ENCODE measurements around the gene HMGXB4. TPM values are rescaled to one million over a fixed set of nuclear protein-coding genes. Genes with fewer than 3 reads are reported as not detected.

The HMGXB4 gene
- total RNA-seq, 1 donor from 2014 or later: 38.2 TPM

DNA sequence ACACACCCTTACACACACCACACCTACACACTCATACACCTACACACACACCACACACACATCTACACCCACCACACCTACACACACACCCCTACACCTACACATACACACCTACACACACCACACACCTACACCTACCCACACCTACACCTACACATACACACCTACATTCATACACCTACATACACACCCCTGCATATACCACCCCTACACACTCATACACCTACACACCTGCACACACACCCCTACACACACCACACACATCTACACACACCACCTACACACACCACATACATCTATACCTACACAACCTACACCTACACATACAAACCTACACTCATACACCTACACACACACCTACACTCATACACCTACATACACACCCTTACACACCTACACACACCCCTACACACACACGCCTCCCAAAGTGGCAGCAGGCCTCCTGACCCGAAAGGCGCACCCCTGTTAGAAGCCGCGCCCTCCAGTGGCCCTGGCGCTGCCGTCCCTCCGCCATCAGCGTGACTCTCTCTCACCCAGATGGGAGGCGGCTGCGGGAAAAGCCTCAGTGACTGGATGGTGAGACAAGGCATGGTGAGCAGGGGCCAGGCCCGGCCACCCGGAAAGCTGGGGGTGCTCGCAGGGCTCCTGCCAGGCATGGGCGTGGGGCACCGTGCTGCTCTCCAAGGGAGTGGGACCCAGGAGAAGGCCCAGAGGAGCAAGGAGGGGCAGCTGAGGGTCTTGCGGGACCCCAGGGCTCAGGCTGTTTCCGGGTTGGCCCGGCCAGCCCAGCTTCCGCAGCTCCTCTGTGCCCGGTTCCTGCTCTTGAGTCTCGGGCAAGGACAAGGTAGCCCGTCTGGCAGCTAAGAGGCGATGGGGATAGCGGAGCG is 86.6 kb downstream of the HMGXB4 start:
- H3K36me3 Mint-ChIP-seq: peaks cover 11% of the 10 kb centered on the region
- H3K27ac Mint-ChIP-seq: no peak overlapping the region
- H3K9me3 Mint-ChIP-seq: no peaks in the 10 kb centered on the region
- TF ChIP-seq, protein P1, sequence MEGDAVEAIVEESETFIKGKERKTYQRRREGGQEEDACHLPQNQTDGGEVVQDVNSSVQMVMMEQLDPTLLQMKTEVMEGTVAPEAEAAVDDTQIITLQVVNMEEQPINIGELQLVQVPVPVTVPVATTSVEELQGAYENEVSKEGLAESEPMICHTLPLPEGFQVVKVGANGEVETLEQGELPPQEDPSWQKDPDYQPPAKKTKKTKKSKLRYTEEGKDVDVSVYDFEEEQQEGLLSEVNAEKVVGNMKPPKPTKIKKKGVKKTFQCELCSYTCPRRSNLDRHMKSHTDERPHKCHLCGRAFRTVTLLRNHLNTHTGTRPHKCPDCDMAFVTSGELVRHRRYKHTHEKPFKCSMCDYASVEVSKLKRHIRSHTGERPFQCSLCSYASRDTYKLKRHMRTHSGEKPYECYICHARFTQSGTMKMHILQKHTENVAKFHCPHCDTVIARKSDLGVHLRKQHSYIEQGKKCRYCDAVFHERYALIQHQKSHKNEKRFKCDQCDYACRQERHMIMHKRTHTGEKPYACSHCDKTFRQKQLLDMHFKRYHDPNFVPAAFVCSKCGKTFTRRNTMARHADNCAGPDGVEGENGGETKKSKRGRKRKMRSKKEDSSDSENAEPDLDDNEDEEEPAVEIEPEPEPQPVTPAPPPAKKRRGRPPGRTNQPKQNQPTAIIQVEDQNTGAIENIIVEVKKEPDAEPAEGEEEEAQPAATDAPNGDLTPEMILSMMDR (IDR thresholded peaks at IDR 0.05; ENCODE audit: unreplicated experiment): no peak
- DNase-seq (ENCODE audit: low spot score in 2 of 2, unreplicated experiment in 2 of 2): no peak
- H3K4me1 Mint-ChIP-seq: no peaks in the 10 kb centered on the region
- no peak overlapping the region for H3K4me3 Mint-ChIP-seq
- H3K27me3 Mint-ChIP-seq (ENCODE audit: low read depth): no peaks in the 10 kb centered on the region

DNA sequence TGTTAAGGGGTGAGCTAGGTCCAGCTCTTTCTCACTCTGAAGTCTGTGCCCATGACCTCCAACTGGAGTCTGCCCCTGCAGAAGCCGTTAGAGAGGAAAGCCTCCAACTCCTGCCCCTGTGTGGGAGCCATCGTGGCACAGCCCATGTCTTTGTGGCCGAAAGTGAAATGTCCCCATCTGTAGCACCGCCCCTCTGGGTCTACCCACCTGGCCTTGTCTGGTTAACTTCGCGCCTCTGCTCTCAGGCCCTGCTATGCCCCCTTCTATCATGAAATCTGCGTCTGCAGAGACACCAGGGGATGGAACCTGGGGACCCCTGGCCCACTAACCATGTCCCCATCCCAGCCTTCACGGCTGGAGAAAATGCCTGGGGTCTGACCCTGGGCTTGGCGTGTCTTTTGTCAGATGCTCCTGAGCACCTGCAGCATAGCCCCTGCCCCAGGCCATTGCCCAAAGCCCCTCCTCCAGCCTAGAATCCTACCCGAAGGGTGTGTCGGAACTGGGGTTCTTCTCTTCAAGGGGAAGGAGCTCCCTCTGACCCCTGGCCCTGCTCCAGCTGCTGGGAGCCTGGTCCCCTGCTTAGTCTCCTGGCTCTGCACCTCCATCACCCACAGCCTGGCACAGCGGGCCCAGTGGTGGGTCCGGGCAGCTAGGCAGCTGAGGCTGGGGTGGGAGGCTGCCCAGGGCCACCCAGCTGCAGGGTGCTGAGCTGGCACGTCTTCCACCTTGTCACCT is 87.8 kb downstream of the HMGXB4 start:
- Mint-ChIP-seq H3K36me3 (peaks cover 7% of the 10 kb centered on the region), H3K27ac (no peak overlapping the region), H3K4me3 (no peak overlapping the region), H3K9me3 (no peaks in the 10 kb centered on the region), H3K4me1 (peaks cover 8% of the 10 kb centered on the region), H3K27me3 (ENCODE audit: low read depth) (no peaks in the 10 kb centered on the region)
- TF ChIP-seq, protein P1 (IDR thresholded peaks at IDR 0.05; ENCODE audit: unreplicated experiment): no peak
- no peak for DNase-seq (ENCODE audit: low spot score in 2 of 2, unreplicated experiment in 2 of 2)

Small RNAs within 50 kb of the gene (microRNA-seq; reads per million reads assigned to microRNA genes)
- 2.3 reads per million for gene MIR3909
- gene MIR6069: not detected

Other genes with a start within 250 kb of the HMGXB4 start
- 1.9 to 2.6 TPM (median 2.5 TPM) in 3 replicates for gene ISX, start 191.3 kb upstream of the HMGXB4 start, total RNA-seq
- gene TOM1, start 42.4 kb downstream of the HMGXB4 start, total RNA-seq: 41.4 to 46.0 TPM (median 44.2 TPM) in 3 replicates
- gene HMOX1, start 123.6 kb downstream of the HMGXB4 start, total RNA-seq: 1.6 to 2.8 TPM (median 1.6 TPM) in 3 replicates
- 50.5 to 59.7 TPM (median 52.1 TPM) in 3 replicates for gene MCM5, start 142.6 kb downstream of the HMGXB4 start, total RNA-seq

Measured in mesothelial cell of epicardium (in vitro differentiated cells).